Muscle of leg (tissue), 11 donors: Measurements from ENCODE around the gene RAD51AP1. TPM values are rescaled to one million over a fixed set of nuclear protein-coding genes. Genes with fewer than 3 reads are reported as not detected.
A peak's percentile ranks its signal among the peaks of the same experiment; 100 is the strongest.

Experiments
- DNase-seq: peaks from one replicate; pipeline ENCODE4 v3.0.0; 2013
- H3K27ac ChIP-seq: one replicate; pipeline ENCODE4 v1.5.1; 2013; ENCODE audit warnings: mild to moderate bottlenecking, low read length, control low read depth
- H3K27me3 ChIP-seq: one replicate; pipeline ENCODE4 v1.6.1; 2013; ENCODE audit warnings: low read length; ENCODE audit not compliant: control insufficient read depth, insufficient read depth
- H3K36me3 ChIP-seq: one replicate; pipeline ENCODE4 v1.6.1; 2013; ENCODE audit warnings: low read length; ENCODE audit not compliant: control insufficient read depth, insufficient read depth
- H3K4me1 ChIP-seq: one replicate; pipeline ENCODE4 v1.6.1; 2013; ENCODE audit warnings: low read length; ENCODE audit not compliant: control insufficient read depth, insufficient read depth
- H3K4me3 ChIP-seq: one replicate; pipeline ENCODE4 v1.5.1; 2013; ENCODE audit warnings: low read length, control low read depth
- H3K9me3 ChIP-seq: replicated peaks from 2 replicates; pipeline ENCODE4 v1.6.1; 2013; ENCODE audit warnings: low read depth, low read length; ENCODE audit not compliant: control insufficient read depth
- WGBS: methylation state at CpG from one replicate; pipeline ENCODE4 v1.1.5; 2013; ENCODE audit warnings: missing lambda C conversion rate; ENCODE audit not compliant: insufficient coverage; 5-methylcytosine and 5-hydroxymethylcytosine counted together
- polyA plus RNA-seq, 8 donors: library from polyadenylated mRNA; unstranded; fragments of 120-200 nt; gene quantifications; one replicate each; pipeline versions ENCODE4 v1.2.1 to v1.2.3, GENCODE V29; 2013; ENCODE audit warnings: inconsistent platforms in 1 of 8, low replicate concordance in 1 of 8; ENCODE audit not compliant: insufficient read length in 8 of 8, insufficient read depth in 1 of 8
- total RNA-seq: library from RNA; stranded (reverse); fragments of 120-200 nt; gene quantifications from one replicate; pipeline ENCODE4 v1.2.4, GENCODE V29; 2013

The RAD51AP1 gene
- total and polyA plus RNA-seq, 9 donors = 9.3 to 19.3 (median 11.7) TPM

DNA sequence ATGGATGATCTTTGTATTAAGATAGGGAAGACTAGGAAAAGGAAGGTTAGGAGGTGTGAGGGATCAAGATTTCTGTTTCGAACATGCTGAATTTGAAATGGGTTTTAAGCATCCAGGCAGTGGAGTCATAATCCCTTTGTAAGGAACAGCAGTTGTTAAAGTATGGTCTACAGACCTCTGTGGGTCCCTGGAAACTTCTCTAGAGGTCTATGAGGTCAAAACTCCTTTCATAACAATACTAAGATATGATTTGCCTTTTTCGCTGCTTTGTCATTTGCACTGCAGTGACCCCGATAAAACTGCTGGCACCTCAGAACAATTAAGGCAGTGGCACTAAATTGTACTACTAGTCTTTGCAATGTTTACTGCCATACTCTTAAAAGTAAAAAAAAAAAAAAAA is 1.5 kb downstream of the RAD51AP1 start:
- Histone ChIP-seq H3K27ac (no peak overlapping the region), H3K4me3 (no peak overlapping the region), H3K4me1 (peaks cover 8% of the 10 kb centered on the region), H3K27me3 (no peaks in the 10 kb centered on the region), H3K36me3 (no peaks in the 10 kb centered on the region), H3K9me3 (no peaks in the 10 kb centered on the region)
- no CpG with 5 or more reads among the region's 3 CpGs for WGBS
- no peak for DNase-seq

DNA sequence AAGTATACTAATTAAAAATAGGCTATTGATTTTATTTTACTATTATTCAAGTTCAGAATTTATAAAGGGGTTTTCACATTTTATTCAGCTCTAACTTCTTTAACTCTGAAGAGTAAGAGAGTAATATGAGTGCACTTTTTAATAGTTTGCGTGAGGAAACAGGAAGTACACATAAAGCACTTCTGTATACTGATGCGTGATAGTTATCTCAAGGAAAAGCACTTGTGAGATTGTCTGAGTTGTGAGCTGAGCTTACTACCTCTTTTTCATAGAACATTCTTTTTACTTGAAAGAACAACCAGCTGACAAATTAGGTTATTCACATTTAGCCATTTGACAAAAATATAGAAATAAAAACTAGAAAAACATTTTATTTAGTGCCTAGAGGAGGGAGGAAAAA is 1.9 kb downstream of the RAD51AP1 start:
- Histone ChIP-seq H3K36me3 (no peaks in the 10 kb centered on the region), H3K27me3 (no peaks in the 10 kb centered on the region), H3K9me3 (no peaks in the 10 kb centered on the region), H3K27ac (no peak overlapping the region), H3K4me3 (no peak overlapping the region), H3K4me1 (peaks cover 8% of the 10 kb centered on the region)
- WGBS = no CpG with 5 or more reads among the region's 2 CpGs
- DNase-seq = no peak

DNA sequence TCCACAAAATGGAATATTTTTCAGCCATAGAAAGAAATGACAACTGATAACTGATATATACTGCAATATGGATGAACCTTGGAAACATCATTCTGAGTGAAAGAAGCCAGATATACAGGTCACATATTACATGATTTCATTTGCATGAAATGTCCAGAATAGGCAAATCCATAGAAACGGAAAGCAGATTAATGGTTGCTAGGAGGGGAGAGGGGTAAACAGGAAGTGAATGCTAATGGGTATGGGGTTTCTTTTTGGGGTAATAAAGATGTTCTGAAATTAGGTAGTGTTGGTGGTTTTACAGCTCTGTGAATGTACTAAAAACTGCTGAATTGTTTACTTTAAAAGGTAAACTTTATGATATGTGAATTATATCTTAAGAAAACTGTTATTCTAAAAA is 6.5 kb downstream of the RAD51AP1 start:
- no peak for DNase-seq
- Histone ChIP-seq H3K4me3 (no peak overlapping the region), H3K27me3 (no peaks in the 10 kb centered on the region), H3K4me1 (no peaks in the 10 kb centered on the region), H3K27ac (no peak overlapping the region), H3K9me3 (no peaks in the 10 kb centered on the region), H3K36me3 (peaks cover 14% of the 10 kb centered on the region)
- WGBS = 100% methylated on average over 1 of the region's 1 CpG

DNA sequence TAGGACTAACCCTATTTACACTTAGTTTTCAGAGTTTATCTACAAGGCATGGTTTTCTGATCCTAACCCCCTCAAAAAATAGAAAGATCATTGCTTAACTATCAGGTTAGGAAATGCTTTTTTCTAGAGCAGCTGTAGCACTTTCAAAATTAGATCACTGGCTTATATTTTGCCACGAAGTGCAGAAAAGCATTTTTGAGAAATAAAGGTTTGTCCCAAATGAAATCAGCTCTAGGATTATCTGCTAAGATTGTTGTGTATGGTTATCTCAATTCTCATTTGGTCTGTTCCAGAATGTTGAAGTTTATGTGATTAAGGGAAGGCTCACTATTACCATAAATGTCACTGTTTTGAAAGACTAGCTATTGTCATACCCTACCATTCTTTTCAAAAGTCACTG is 13.5 kb downstream of the RAD51AP1 start:
- no peaks in the 10 kb centered on the region for H3K9me3 ChIP-seq
- no peak overlapping the region for H3K4me3 ChIP-seq
- no peaks in the 10 kb centered on the region for H3K27me3 ChIP-seq
- no CpG with 5 or more reads among the region's 1 CpG for WGBS
- no peaks in the 10 kb centered on the region for H3K4me1 ChIP-seq
- DNase-seq = no peak
- no peak overlapping the region for H3K27ac ChIP-seq
- peaks cover 30% of the 10 kb centered on the region for H3K36me3 ChIP-seq

DNA sequence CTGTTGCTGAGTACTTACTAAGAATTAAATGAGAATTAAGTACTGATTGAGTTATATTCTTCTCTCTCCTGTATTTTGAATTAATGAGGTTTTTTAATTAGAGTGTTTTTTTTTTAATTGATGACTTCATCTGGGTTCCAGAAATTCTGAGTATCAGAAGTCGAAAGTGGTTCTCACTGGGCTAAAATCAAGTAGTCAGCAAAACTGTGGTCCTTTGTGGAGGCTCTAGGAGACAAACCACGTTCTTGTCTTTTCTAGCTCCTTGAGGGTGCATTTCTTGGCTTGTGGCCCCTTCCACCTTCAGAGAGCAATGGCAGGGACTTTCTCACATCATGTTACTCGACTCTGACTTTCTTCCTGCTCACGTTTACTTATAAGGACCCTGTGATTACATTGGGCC is 15.3 kb downstream of the RAD51AP1 start:
- Histone ChIP-seq H3K27me3 (no peaks in the 10 kb centered on the region), H3K36me3 (peaks cover 24% of the 10 kb centered on the region), H3K27ac (no peak overlapping the region), H3K9me3 (no peaks in the 10 kb centered on the region), H3K4me3 (no peak overlapping the region), H3K4me1 (no peaks in the 10 kb centered on the region)
- WGBS = 93% methylated on average over 4 of the region's 4 CpGs
- DNase-seq = no peak

DNA sequence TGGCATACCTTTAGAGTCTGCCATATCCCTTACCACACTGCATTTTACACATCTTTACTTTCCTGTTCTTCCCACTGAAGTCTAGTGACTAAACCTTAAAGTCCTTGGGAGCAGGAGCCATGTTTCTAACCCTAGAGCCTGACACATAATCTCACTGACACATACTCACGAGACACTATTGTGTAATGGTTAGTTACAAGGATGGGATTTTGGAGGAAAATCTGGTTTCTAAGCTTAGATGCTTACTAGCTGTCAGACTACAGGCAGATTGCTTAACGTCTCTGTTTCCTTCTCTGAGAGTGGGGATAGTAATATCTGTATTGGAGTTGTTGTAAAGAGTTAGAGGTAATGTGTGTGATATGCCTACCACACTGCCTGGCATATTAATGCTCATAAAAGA is 17.1 kb downstream of the RAD51AP1 start:
- H3K9me3 ChIP-seq = no peaks in the 10 kb centered on the region
- H3K27me3 ChIP-seq = no peaks in the 10 kb centered on the region
- no peak for DNase-seq
- no peak overlapping the region for H3K4me3 ChIP-seq
- H3K4me1 ChIP-seq = no peaks in the 10 kb centered on the region
- no peak overlapping the region for H3K27ac ChIP-seq
- peaks cover 10% of the 10 kb centered on the region for H3K36me3 ChIP-seq
- WGBS = no CpG with 5 or more reads among the region's 2 CpGs

DNA sequence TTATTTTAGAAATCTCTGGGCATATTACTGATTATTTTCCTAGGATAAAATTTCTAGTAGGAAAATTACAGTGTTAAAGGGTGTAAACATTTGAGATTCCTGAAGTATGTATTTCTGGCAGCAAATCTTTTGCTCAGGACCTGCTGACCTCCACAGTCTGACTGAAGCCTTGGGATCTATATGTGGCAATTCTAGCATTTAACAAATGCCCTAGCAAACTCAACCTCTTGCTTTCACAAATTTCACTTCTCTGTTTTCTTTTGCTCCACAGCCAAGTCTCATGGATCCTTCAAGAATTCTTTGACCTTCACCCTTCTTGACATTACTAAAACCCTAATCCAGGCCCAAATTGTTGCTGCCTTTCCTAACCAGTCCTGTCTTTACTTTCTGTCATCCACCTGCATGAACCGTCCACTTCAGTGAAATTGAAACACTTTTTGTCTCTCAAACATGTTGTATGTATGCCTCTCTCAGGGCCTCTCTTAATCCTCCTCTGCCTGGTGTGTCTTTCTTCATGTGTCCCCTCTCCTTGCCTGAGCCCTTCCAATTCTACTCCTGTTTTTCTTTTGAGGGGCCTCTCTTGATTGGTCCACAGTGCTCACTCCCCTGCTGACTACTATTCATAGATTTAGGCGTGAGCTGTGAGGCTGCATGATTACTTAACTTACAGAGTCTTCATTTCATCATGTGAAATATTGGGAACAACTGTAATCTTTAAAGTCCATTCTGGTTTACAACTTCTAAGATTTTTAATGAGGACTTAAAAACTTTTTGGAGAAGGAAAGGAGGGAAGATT is 18.2 kb downstream of the RAD51AP1 start:
- Histone ChIP-seq H3K9me3 (no peaks in the 10 kb centered on the region), H3K27me3 (no peaks in the 10 kb centered on the region), H3K4me1 (peaks cover 4% of the 10 kb centered on the region), H3K27ac (no peak overlapping the region), H3K36me3 (peaks cover 10% of the 10 kb centered on the region), H3K4me3 (no peak overlapping the region)
- peak; percentile 33 for DNase-seq
- 93% methylated on average over 1 of the region's 2 CpGs for WGBS

DNA sequence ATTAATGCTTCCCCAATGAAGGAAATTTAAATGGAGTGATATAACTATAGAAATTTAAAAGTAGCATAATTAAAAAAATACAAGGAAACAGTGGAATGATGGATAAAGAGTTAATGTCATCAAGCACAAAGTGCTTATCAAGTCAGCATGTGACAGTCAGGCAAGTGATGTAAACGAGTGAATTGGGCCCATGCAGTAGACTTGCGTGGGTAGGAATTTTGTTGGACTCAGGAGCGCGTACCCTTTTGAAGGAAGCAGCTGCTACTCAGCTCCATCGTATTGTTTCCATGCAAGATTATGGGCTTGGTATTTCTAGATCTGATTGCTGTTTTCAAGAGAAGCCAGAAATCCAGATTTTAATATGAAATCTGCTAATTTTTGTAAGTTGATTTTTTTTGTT is 18.9 kb downstream of the RAD51AP1 start:
- Histone ChIP-seq H3K27me3 (no peaks in the 10 kb centered on the region), H3K4me3 (no peak overlapping the region), H3K36me3 (peaks cover 10% of the 10 kb centered on the region), H3K4me1 (peaks cover 8% of the 10 kb centered on the region), H3K27ac (no peak overlapping the region), H3K9me3 (no peaks in the 10 kb centered on the region)
- WGBS = 90% methylated on average over 5 of the region's 5 CpGs
- DNase-seq = no peak

DNA sequence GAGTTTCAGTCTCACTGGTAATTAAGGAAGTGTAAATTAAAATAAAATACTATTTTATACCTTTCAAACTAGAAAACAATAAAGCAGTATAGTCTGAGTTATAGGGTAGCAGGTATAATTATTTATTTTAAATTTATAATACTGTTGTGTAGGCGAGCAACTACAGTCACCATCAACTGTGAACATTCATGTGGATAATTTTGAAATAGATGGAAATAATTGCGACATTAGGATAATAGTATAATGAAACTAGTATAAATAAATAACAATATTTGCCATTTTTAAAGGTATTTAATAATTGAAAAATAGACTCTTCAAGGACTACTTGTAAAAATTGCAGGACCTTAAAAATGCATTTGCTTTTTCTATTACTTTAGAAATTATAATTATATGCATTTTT is 19.5 kb downstream of the RAD51AP1 start:
- H3K4me1 ChIP-seq = peaks cover 8% of the 10 kb centered on the region
- H3K36me3 ChIP-seq = peaks cover 10% of the 10 kb centered on the region
- no CpG with 5 or more reads among the region's 2 CpGs for WGBS
- no peaks in the 10 kb centered on the region for H3K9me3 ChIP-seq
- H3K27me3 ChIP-seq = no peaks in the 10 kb centered on the region
- no peak for DNase-seq
- no peak overlapping the region for H3K27ac ChIP-seq
- no peak overlapping the region for H3K4me3 ChIP-seq

DNA sequence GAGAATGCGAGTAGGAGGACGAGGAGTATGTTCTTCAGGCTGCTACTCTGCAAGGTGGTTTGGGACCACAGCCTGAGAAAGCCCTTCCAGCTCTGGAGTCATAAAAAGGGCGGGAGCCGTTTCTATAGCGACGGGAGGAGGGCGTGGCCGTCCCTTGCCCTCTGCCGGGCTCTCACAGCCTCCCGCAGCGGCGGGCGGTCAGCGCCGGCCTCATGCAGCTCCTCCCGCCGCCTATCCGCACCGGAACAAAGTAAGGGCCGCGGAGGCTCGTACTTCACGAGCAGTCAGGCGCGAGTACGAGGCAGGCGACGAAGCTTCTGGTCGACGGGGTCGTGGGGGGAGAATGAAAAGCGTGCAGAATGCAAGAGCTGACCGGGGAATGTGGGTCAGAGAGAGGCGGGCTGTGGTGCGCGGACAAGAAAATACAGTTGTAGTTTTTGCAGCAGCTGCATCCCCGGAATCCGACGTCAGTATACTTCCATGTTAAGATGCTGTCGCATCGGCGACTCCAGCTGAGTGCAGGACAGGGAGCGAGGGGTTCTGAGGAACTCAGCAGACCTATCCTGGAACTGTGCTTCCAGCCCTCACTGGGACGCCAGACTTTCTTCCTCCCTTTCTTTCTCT is 23.5 kb downstream of the RAD51AP1 start, which contains the start of gene DYRK4:
Gene DYRK4 (plus strand): TSS at position 175 of the 624 bp plus-strand sequence. CDS start 38 bp downstream, at position 213.
- peak within 1 kb of the TSS; percentile 16 for H3K27ac ChIP-seq

More for the DNA sequence above, 23.5 kb downstream of the RAD51AP1 start, which contains the start of gene DYRK4:
- peaks cover 8% of the 10 kb centered on the region for H3K4me1 ChIP-seq
- H3K4me3 ChIP-seq = peak within 1 kb of the TSS; percentile 45
- no peaks in the 10 kb centered on the region for H3K9me3 ChIP-seq
- H3K27me3 ChIP-seq = no peaks in the 10 kb centered on the region
- DNase-seq = peak; percentile 90
- H3K36me3 ChIP-seq = no peaks in the 10 kb centered on the region
- 2% methylated on average over 44 of the region's 44 CpGs for WGBS
